PC-9 (cell line): Measurements from ENCODE around the gene RNASEH1. TPM values are rescaled to one million over a fixed set of nuclear protein-coding genes. Genes with fewer than 3 reads are reported as not detected.

Experiments used
- BruUV-seq: library from RNA; stranded (reverse); fragments of 400-500 nt; replicated peaks from 2 replicates; lab custom pipeline; 2021; lab: Mats Ljungman, UMichigan
- CTCF ChIA-PET: fragments of 300-600 bp; sonication (Branson Sonifier 250); formaldehyde crosslinking; loops from one replicate; lab custom pipeline; 2022; ENCODE audit warnings: antibody characterized with exemption; lab: Charles Lee
- POLR2A ChIA-PET: fragments of 300-600 bp; sonication (Branson Sonifier 250); formaldehyde crosslinking; loops from one replicate; lab custom pipeline; 2022; ENCODE audit warnings: antibody characterized with exemption; ENCODE audit not compliant: unreplicated experiment; lab: Charles Lee
- DNase-seq, 2 experiments: peaks; one replicate each; pipeline versions ENCODE4 v3.0.0 to v3.0.0-alpha.2; 2015 to 2022; ENCODE audit warnings: mixed read lengths in 1 of 2
- H2AFZ ChIP-seq: fragments of 200-600 bp; sonication (generic); 2 replicates; pipeline ENCODE4 v1.8.1; 2017; ENCODE audit warnings: antibody characterized with exemption
- H3F3A ChIP-seq: fragments of 200-600 bp; sonication (generic); 2 replicates; pipeline ENCODE4 v1.8.1; 2017; ENCODE audit warnings: antibody characterized with exemption, mild to moderate bottlenecking, low read depth; ENCODE audit not compliant: insufficient read depth
- H3K27ac ChIP-seq: fragments of 200-600 bp; sonication (generic); 2 replicates; pipeline ENCODE4 v1.6.1; 2016; ENCODE audit warnings: mixed run types
- H3K27me3 ChIP-seq: fragments of 200-600 bp; sonication (generic); 2 replicates; pipeline ENCODE4 v1.6.1; 2016; ENCODE audit warnings: low read depth, mixed run types; ENCODE audit not compliant: insufficient read depth
- H3K36me3 ChIP-seq: fragments of 200-600 bp; sonication (generic); 2 replicates; pipeline ENCODE4 v1.6.1; 2016; ENCODE audit warnings: low read depth, mixed run types
- H3K4me1 ChIP-seq: fragments of 200-600 bp; sonication (generic); replicated peaks from 2 replicates; pipeline ENCODE4 v1.6.1; 2016; ENCODE audit warnings: mixed run types; ENCODE audit not compliant: insufficient read depth
- H3K4me2 ChIP-seq: fragments of 200-600 bp; sonication (generic); 2 replicates; pipeline ENCODE4 v1.6.1; 2017; ENCODE audit warnings: mixed run types
- H3K4me3 ChIP-seq: fragments of 200-600 bp; sonication (generic); 2 replicates; pipeline ENCODE4 v1.6.1; 2016; ENCODE audit warnings: mixed run types
- H3K79me2 ChIP-seq: fragments of 200-600 bp; sonication (generic); 2 replicates; pipeline ENCODE4 v1.6.1; 2017; ENCODE audit warnings: low read depth, mixed run types
- H3K9me2 ChIP-seq: fragments of 200-600 bp; sonication (generic); 2 replicates; pipeline ENCODE4 v1.8.1; 2017; ENCODE audit warnings: mild to moderate bottlenecking; ENCODE audit not compliant: insufficient read depth
- H3K9me3 ChIP-seq: fragments of 200-600 bp; sonication (generic); 2 replicates; pipeline ENCODE4 v1.8.1; 2016; ENCODE audit warnings: low read depth; ENCODE audit not compliant: insufficient read depth
- H4K20me1 ChIP-seq: fragments of 200-600 bp; sonication (generic); 2 replicates; pipeline ENCODE4 v1.8.1; 2017; ENCODE audit not compliant: insufficient read depth
- CTCF ChIP-seq: fragments of 200-600 bp; sonication (generic); conservative IDR thresholded peaks from 2 replicates; pipeline ENCODE4 v1.6.1; 2017; ENCODE audit warnings: mixed run types, antibody characterized with exemption, mild to moderate bottlenecking, moderate library complexity
- EZH2 ChIP-seq: fragments of 200-600 bp; sonication (generic); IDR thresholded peaks from 2 replicates; pipeline ENCODE4 v1.8.0; 2017; ENCODE audit warnings: antibody characterized with exemption, low read depth
- intact Hi-C: fragments of 100-400 bp; cut with micrococcal nuclease; formaldehyde crosslinking; loops from one replicate; pipeline ENCODE4 v1.10.0; 2022; ENCODE audit not compliant: unreplicated experiment
- total RNA-seq: library from RNA; stranded (reverse); gene quantifications from 2 replicates; pipeline ENCODE4 v1.2.3, GENCODE V29; 2021

RNASEH1 gene
- total RNA-seq, 1 experiment from 2014 or later: 28.4 TPM

GRCh38 chr2:3575534-3576262, 17.6 kb upstream of the RNASEH1 start:
- CTCF ChIA-PET: no interaction called here

GRCh38 chr2:3574155-3574554, 16.0 kb upstream of the RNASEH1 start:
- Histone ChIP-seq H3F3A (peaks cover 38% of the 10 kb centered on the region), H3K79me2 (peaks cover 41% of the 10 kb centered on the region), H3K4me2 (peak overlapping the region; percentile 75), H3K27ac (no peak overlapping the region), H2AFZ (peak overlapping the region; percentile 87), H3K36me3 (peaks cover 34% of the 10 kb centered on the region), H3K27me3 (no peaks in the 10 kb centered on the region), H3K4me1 (peaks cover 34% of the 10 kb centered on the region), H3K4me3 (peak overlapping the region; percentile 88; the same call in 1 of the 2 replicates), H3K9me2 (no peaks in the 10 kb centered on the region), H4K20me1 (peaks cover 34% of the 10 kb centered on the region), H3K9me3 (no peaks in the 10 kb centered on the region)
- ChIA-PET POLR2A (interaction anchor here (0.7 kb wide), 1 partner anchor 10 kb away, joined by 3 read pairs; no protein-coding TSS in a partner anchor), CTCF (no interaction called here)
- intact Hi-C loops: loop anchor here (2.0 kb wide), 1 partner anchor 195 kb away; the partner anchor contains the start of gene TRAPPC12
- no peak for TF ChIP-seq CTCF
- TF ChIP-seq EZH2: no peak
- no TSS peak for BruUV-seq
- DNase-seq: no peak

More at GRCh38 chr2:3575534-3576262, 17.6 kb upstream of the RNASEH1 start:
- H3K27me3 ChIP-seq: no peaks in the 10 kb centered on the region
- no peaks in the 10 kb centered on the region for H3K9me3 ChIP-seq
- H3F3A ChIP-seq: peaks cover 53% of the 10 kb centered on the region
- H4K20me1 ChIP-seq: peaks cover 50% of the 10 kb centered on the region
- peak overlapping the region; percentile 88 for H3K4me3 ChIP-seq
- POLR2A ChIA-PET: interaction anchor here (0.7 kb wide), 1 partner anchor 41 kb away, joined by 7 read pairs; no protein-coding TSS in a partner anchor
- peaks cover 56% of the 10 kb centered on the region for H3K79me2 ChIP-seq
- H3K4me1 ChIP-seq: peaks cover 37% of the 10 kb centered on the region
- H3K9me2 ChIP-seq: no peaks in the 10 kb centered on the region
- no peak for TF ChIP-seq EZH2
- TF ChIP-seq CTCF: no peak
- peak overlapping the region; percentile 91 for H3K27ac ChIP-seq
- TSS peak; percentile 35 for BruUV-seq
- 0 out of 2 replicates have a peak overlapping the region, but pooled peaks have one; percentile 54 for H2AFZ ChIP-seq
- peaks cover 50% of the 10 kb centered on the region for H3K36me3 ChIP-seq
- intact Hi-C loops: loop anchor here (1.0 to 2.0 kb wide), 2 partner anchors 17 to 197 kb away; partner anchors contain the start of genes RNASEH1 and TRAPPC12
- DNase-seq: no peak
- H3K4me2 ChIP-seq: peak overlapping the region; percentile 98

GRCh38 chr2:3572620-3573019, 14.5 kb upstream of the RNASEH1 start:
- Histone ChIP-seq H3K36me3 (peaks cover 19% of the 10 kb centered on the region), H3F3A (peaks cover 22% of the 10 kb centered on the region), H3K4me3 (no peak overlapping the region), H3K9me2 (no peaks in the 10 kb centered on the region), H3K27me3 (no peaks in the 10 kb centered on the region), H3K27ac (no peak overlapping the region), H4K20me1 (peaks cover 19% of the 10 kb centered on the region), H3K9me3 (no peaks in the 10 kb centered on the region), H3K4me2 (no peak overlapping the region), H3K79me2 (peaks cover 25% of the 10 kb centered on the region), H3K4me1 (peaks cover 19% of the 10 kb centered on the region), H2AFZ (no peak overlapping the region)
- ChIA-PET CTCF (no interaction called here), POLR2A (no interaction called here)
- intact Hi-C loops: no loop called here
- no TSS peak for BruUV-seq
- no peak for DNase-seq
- no peak for TF ChIP-seq CTCF
- TF ChIP-seq EZH2: no peak
